Aortic smooth muscle cell (primary cell): ENCODE measurements around the gene SLC5A9. TPM values are rescaled to one million over a fixed set of nuclear protein-coding genes. Genes with fewer than 3 reads are reported as not detected.

Experiments used
- total RNA-seq: library from RNA; depleted of rRNA; stranded (reverse); fragments of >200 nt; gene quantifications from 2 replicates; pipeline ENCODE4 v1.2.3, GENCODE V29; 2014

The SLC5A9 gene
- total RNA-seq: not detected in 2 replicates

DNA sequence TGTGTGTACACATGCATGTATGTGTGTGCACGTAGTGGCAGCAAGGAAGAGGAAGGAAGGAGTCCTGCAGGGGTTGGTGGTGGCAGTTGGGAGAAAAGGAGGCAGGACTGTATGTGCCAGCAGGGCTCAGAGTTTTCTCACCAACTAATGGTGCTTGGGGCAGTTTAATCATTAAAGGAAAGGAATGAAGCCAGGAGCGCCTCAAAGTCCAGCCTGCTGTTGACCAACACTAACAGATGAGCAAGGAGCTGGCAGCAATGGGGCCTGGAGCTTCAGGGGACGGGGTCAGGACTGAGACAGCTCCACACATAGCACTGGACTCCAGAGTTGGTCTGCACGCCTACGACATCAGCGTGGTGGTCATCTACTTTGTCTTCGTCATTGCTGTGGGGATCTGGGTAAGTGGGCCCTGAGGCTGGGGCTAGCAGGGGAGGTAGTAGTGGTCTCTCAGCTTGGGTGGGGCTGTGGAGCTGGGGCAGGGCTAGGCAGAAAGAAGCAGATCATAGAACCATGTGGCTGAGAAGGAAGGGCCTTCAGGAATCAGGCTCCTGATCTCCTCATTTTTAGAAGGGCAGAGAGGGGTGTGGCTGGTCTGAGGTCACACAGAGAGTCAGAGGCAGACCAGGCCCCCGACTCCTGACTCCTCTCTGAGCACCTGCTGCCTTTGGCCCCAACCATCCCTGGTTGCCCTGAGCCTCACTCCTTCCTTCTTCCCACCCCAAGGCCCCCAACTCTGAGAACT is at the start of gene SLC5A9:
Gene SLC5A9 (plus strand): TSS at position 216 of the 742 bp plus-strand sequence. CDS start 21 bp downstream, at position 237.

Other genes with a start within 250 kb of the SLC5A9 start
- under 0.01 and 0.06 TPM in 2 replicates for gene TRABD2B, start 225.3 kb upstream of the SLC5A9 start, total RNA-seq
- gene SPATA6, start 249.5 kb downstream of the SLC5A9 start, total RNA-seq: 7.3 and 8.0 TPM in 2 replicates